HepG2 (cell line): ENCODE measurements around the gene VSIR. TPM values are rescaled to one million over a fixed set of nuclear protein-coding genes. Genes with fewer than 3 reads are reported as not detected.

Source experiments
- ATAC-seq: fragments of 200-7000 bp; cut with Tn5 transposase; 3 replicates; pipeline ENCODE4 v1.9.1; 2020; ENCODE audit warnings: mild to moderate bottlenecking, moderate library complexity
- BruUV-seq: library from RNA; stranded (reverse); fragments of 400-500 nt; replicated peaks from 2 replicates; lab custom pipeline; 2021; lab: Mats Ljungman, UMichigan
- CTCF ChIA-PET: fragments of 300-600 bp; formaldehyde crosslinking; extraction: SDS; loops from one replicate; lab custom pipeline; 2021; ENCODE audit warnings: low total read pairs, inconsistent platforms, low intra/inter-chr PET ratio; lab: Yijun Ruan, JAX
- POLR2A ChIA-PET: fragments of 350-600 bp; sonication (Branson Sonifier 250); formaldehyde crosslinking; loops from one replicate; lab custom pipeline; 2020; ENCODE audit warnings: antibody characterized with exemption, inconsistent platforms; lab: Yijun Ruan, JAX
- DNase-seq: peaks from one replicate; pipeline ENCODE4 v3.0.0-alpha.2; 2015; ENCODE audit warnings: low spot score
- FAIRE-seq: peaks from 3 replicates; lab custom pipeline; 2011; peaks lifted over from hg19 to GRCh38; lab: Jason Lieb, UNC
- H2AFZ ChIP-seq: one replicate; pipeline ENCODE4 v1.6.1; 2011; ENCODE audit warnings: low read length, inconsistent platforms
- H3K27ac ChIP-seq: fragments of 300-600 bp; 3 replicates; pipeline ENCODE4 v1.8.0; 2011; ENCODE audit warnings: mixed run types, mild to moderate bottlenecking, mixed read lengths, low read length, inconsistent platforms; ENCODE audit not compliant: insufficient read depth; ENCODE audit errors: extremely low read length
- H3K27me3 ChIP-seq, 2 experiments: fragments of 200-600 bp in 1 of 2; 2 replicates in 1 of 2; 3 replicates in 1 of 2; pipeline versions ENCODE4 v1.6.0 to v1.8.0; 2011; ENCODE audit warnings: low read length in 2 of 2, mild to moderate bottlenecking in 2 of 2, moderate library complexity in 2 of 2, inconsistent platforms in 1 of 2; ENCODE audit not compliant: insufficient read depth in 2 of 2, control insufficient read depth in 1 of 2
- H3K36me3 ChIP-seq, 2 experiments: fragments of 200-600 bp in 1 of 2; replicated peaks in 1 of 2; 2 replicates in 1 of 2; 3 replicates in 1 of 2; pipeline versions ENCODE4 v1.5.1 to v1.8.0; 2011; ENCODE audit warnings: low read length in 2 of 2, inconsistent platforms in 1 of 2; ENCODE audit not compliant: insufficient read depth in 2 of 2, control insufficient read depth in 1 of 2
- H3K4me1 ChIP-seq: 2 replicates; pipeline ENCODE4 v1.5.1; 2012; ENCODE audit warnings: low read length, inconsistent platforms; ENCODE audit not compliant: insufficient read depth
- H3K4me2 ChIP-seq: 2 replicates; pipeline ENCODE4 v1.6.0; 2011; ENCODE audit warnings: low read depth, low read length, inconsistent platforms
- H3K4me3 ChIP-seq, 3 experiments: fragments of 200-600 bp in 1 of 3; sonication (generic), shearing (Covaris generic) in 1 of 3; replicated peaks in 1 of 3; 2 replicates each; pipeline ENCODE4 v1.5.1; 2011 to 2016; ENCODE audit warnings: low read length in 3 of 3, inconsistent platforms in 2 of 3, low read depth in 2 of 3, mild to moderate bottlenecking in 2 of 3, control low read depth in 1 of 3, mixed read lengths in 1 of 3; ENCODE audit not compliant: insufficient read depth in 1 of 3
- H3K79me2 ChIP-seq: one replicate; pipeline ENCODE4 v1.6.1; 2011; ENCODE audit warnings: low read length, inconsistent platforms; ENCODE audit not compliant: insufficient read depth
- H3K9ac ChIP-seq: 2 replicates; pipeline ENCODE4 v1.6.0; 2011; ENCODE audit warnings: mild to moderate bottlenecking, low read depth, low read length, inconsistent platforms; ENCODE audit not compliant: insufficient read depth
- H3K9me3 ChIP-seq: 2 replicates; pipeline ENCODE4 v1.5.1; 2012; ENCODE audit warnings: mild to moderate bottlenecking, low read length
- H4K20me1 ChIP-seq: 2 replicates; pipeline ENCODE4 v1.6.0; 2011; ENCODE audit warnings: inconsistent platforms, mild to moderate bottlenecking, low read length, moderate library complexity; ENCODE audit not compliant: insufficient read depth
- ETV5 ChIP-seq: IDR thresholded peaks from 2 replicates; pipeline ENCODE4 v1.6.1; 2018; ENCODE audit warnings: missing biosample characterization, missing genetic modification reagents, inconsistent platforms, borderline replicate concordance
- HMGXB3 ChIP-seq: sonication (generic); formaldehyde crosslinking; IDR thresholded peaks from 2 replicates; pipeline ENCODE4 v1.4.0; 2020; ENCODE audit warnings: missing genetic modification reagents, borderline replicate concordance
- JDP2 ChIP-seq: sonication (generic); formaldehyde crosslinking; IDR thresholded peaks from 2 replicates; pipeline ENCODE4 v1.8.1; 2022; ENCODE audit warnings: missing genetic modification reagents, borderline replicate concordance
- MLXIP ChIP-seq: sonication (generic); formaldehyde crosslinking; IDR thresholded peaks from 2 replicates; pipeline ENCODE4 v1.9.0; 2021; ENCODE audit warnings: missing genetic modification reagents, borderline replicate concordance
- PHF5A ChIP-seq: IDR thresholded peaks from one replicate; pipeline ENCODE4 v1.6.1; 2018; ENCODE audit warnings: low read depth, missing genetic modification reagents; ENCODE audit not compliant: unreplicated experiment
- ZNF724P ChIP-seq: sonication (generic); formaldehyde crosslinking; IDR thresholded peaks from 2 replicates; pipeline ENCODE4 v1.8.0; 2022; ENCODE audit warnings: missing genetic modification reagents, borderline replicate concordance
- ZNF878 ChIP-seq: sonication (generic); formaldehyde crosslinking; IDR thresholded peaks from 2 replicates; pipeline ENCODE4 v1.8.1; 2023; ENCODE audit warnings: mild to moderate bottlenecking, missing genetic modification reagents, moderate library complexity
- WGBS: methylation state at CpG from one replicate; pipeline ENCODE4 v1.1.6; 2017; ENCODE audit warnings: low lambda C conversion rate; 5-methylcytosine and 5-hydroxymethylcytosine counted together
- in situ Hi-C: cut with HindIII; loops from 2 replicates; pipeline ENCODE4 v1.10.0; 2017; ENCODE audit warnings: low pct_unique_long_range_greater_than_20kb; ENCODE audit not compliant: extremely low pct_ligation_motif_present
- intact Hi-C: fragments of 100-400 bp; cut with micrococcal nuclease; formaldehyde crosslinking; loops from one replicate; pipeline ENCODE4 v1.10.0; 2022; ENCODE audit not compliant: unreplicated experiment
- polyA plus RNA-seq, 8 experiments: library from polyadenylated mRNA; depleted of rRNA in 3 of 8; stranded (reverse) in 7 of 8; unstranded in 1 of 8; fragments of >200 nt; fragmentation: Illumina TruSeq in 4 of 8; extraction: Trizol in 4 of 8; gene quantifications; 2 replicates each; pipeline versions ENCODE4 v1.2.1 to v1.2.3, GENCODE V29; 2011 to 2016; ENCODE audit warnings: low read depth in 4 of 8, missing spikeins in 1 of 8, mixed read lengths in 1 of 8; ENCODE audit not compliant: insufficient read depth in 1 of 8
- total RNA-seq, 5 experiments: library from RNA; depleted of rRNA; stranded (reverse); fragments of >200 nt; fragmentation: Illumina TruSeq; extraction: Trizol; gene quantifications; 2 replicates each; pipeline ENCODE4 v1.2.3, GENCODE V29; 2016; ENCODE audit warnings: low read depth in 1 of 5
- TF ChIP-seq, protein P1 (sequence below): sonication (generic); formaldehyde crosslinking; conservative IDR thresholded peaks from 2 replicates; pipeline ENCODE4 v1.4.0; 2020; ENCODE audit warnings: missing genetic modification reagents

VSIR gene
- total and polyA plus RNA-seq, 2 of the 13 experiments (the other 11 are each of a cell fraction or from before 2014, with no cell fraction given) = 0.44 to 3.2 TPM

DNA sequence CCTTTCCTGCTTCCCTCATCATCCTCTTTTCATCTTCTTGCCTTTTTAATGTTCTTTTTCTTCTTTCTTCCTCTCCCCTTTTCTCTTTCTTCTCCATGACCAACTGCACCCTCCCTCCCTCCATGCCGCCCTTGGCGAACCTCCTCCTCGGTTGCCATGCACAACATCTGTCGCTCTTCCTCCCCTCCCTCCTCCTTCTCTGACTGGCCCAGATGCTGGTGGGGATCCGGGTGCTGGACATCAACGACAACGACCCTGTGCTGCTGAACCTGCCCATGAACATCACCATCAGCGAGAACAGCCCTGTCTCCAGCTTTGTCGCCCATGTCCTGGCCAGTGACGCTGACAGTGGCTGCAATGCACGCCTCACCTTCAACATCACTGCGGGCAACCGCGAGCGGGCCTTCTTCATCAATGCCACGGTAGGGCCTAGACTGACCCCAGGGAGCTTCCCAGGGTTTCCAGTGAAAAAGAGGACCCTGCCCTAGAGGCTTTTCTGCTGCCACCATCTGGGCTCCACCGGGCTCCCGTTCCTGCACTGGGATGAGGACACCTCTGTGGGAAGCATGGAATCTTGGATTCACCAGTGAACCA lies 11.5 kb upstream of the VSIR start:
- H3K9me3 ChIP-seq = no peaks in the 10 kb centered on the region
- no peak for DNase-seq
- ChIA-PET CTCF (no interaction called here), POLR2A (no interaction called here)
- no peaks in the 10 kb centered on the region for H4K20me1 ChIP-seq
- no peaks in the 10 kb centered on the region for H3K4me1 ChIP-seq
- no TSS peak for BruUV-seq
- no peak overlapping the region for H3K4me2 ChIP-seq
- no peaks in the 10 kb centered on the region for H3K36me3 ChIP-seq
- no peak overlapping the region for H3K27ac ChIP-seq
- H3K27me3 ChIP-seq = peaks cover 2 to 69% of the 10 kb centered on the region in 2 experiments; a peak in 3 of 5 replicates
- no peak overlapping the region for H3K9ac ChIP-seq
- in situ Hi-C loops (no loop called here), intact Hi-C loops (no loop called here)
- no peak for ATAC-seq
- no peak overlapping the region for H2AFZ ChIP-seq
- no peak overlapping the region for H3K4me3 ChIP-seq
- no peak for FAIRE-seq
- H3K79me2 ChIP-seq = no peaks in the 10 kb centered on the region
- WGBS = 23% methylated on average over 16 of the region's 18 CpGs
- TF ChIP-seq, protein P1, sequence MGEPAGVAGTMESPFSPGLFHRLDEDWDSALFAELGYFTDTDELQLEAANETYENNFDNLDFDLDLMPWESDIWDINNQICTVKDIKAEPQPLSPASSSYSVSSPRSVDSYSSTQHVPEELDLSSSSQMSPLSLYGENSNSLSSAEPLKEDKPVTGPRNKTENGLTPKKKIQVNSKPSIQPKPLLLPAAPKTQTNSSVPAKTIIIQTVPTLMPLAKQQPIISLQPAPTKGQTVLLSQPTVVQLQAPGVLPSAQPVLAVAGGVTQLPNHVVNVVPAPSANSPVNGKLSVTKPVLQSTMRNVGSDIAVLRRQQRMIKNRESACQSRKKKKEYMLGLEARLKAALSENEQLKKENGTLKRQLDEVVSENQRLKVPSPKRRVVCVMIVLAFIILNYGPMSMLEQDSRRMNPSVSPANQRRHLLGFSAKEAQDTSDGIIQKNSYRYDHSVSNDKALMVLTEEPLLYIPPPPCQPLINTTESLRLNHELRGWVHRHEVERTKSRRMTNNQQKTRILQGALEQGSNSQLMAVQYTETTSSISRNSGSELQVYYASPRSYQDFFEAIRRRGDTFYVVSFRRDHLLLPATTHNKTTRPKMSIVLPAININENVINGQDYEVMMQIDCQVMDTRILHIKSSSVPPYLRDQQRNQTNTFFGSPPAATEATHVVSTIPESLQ = no peak
- TF ChIP-seq PHF5A (CRISPR knock-in tag) (no peak), ETV5 (CRISPR knock-in tag) (no peak), JDP2 (no peak), HMGXB3 (CRISPR knock-in tag) (no peak), ZNF878 (CRISPR knock-in tag) (no peak), MLXIP (CRISPR knock-in tag) (no peak), ZNF724P (CRISPR knock-in tag) (no peak)
